DMS153 (cell line): ENCODE measurements around the gene SMIM24.

Source experiments
- DNase-seq: peaks from one replicate; lab custom pipeline; 2025; lab: John Stamatoyannopoulos, UW

The SMIM24 gene

GRCh38 chr19:3497757-3498520, 17.6 kb upstream of the SMIM24 start:
- no peak for DNase-seq

GRCh38 chr19:3496392-3497273, 16.3 kb upstream of the SMIM24 start:
- no peak for DNase-seq

GRCh38 chr19:3494559-3494958, 14.2 kb upstream of the SMIM24 start:
- DNase-seq, result no peak

GRCh38 chr19:3494051-3494450, 13.7 kb upstream of the SMIM24 start:
- no peak for DNase-seq

- no peak for DNase-seq
These were observed 13.3 kb upstream of the SMIM24 start for GRCh38 chr19:3493651-3494050.

GRCh38 chr19:3492919-3493318, 12.6 kb upstream of the SMIM24 start:
- DNase-seq, result no peak

GRCh38 chr19:3492131-3492839, 12.0 kb upstream of the SMIM24 start:
- DNase-seq, result no peak

GRCh38 chr19:3491396-3492119, 11.2 kb upstream of the SMIM24 start:
- no peak for DNase-seq

- DNase-seq, result no peak
These were observed 2.9 kb upstream of the SMIM24 start, which contains the start of gene SMIM44 for GRCh38 chr19:3483226-3483628. SMIM44 (minus strand) TSS chr19:3483441; CDS start chr19:3483403, 38 bp downstream.

GRCh38 chr19:3482507-3483225, 2.3 kb upstream of the SMIM24 start:
- DNase-seq, result no peak

- no peak for DNase-seq
These were observed 1.1 kb upstream of the SMIM24 start for GRCh38 chr19:3481241-3482090.

- peak; percentile 38 for DNase-seq
These were observed 500 bp downstream of the SMIM24 start for GRCh38 chr19:3479834-3480215.

GRCh38 chr19:3479177-3479833, 1.0 kb downstream of the SMIM24 start:
- DNase-seq, result no peak

- DNase-seq, result no peak
These were observed 1.7 kb downstream of the SMIM24 start for GRCh38 chr19:3478409-3479176.

GRCh38 chr19:3477951-3478350, 2.4 kb downstream of the SMIM24 start:
- no peak for DNase-seq

GRCh38 chr19:3477506-3477905, 2.8 kb downstream of the SMIM24 start:
- no peak for DNase-seq

GRCh38 chr19:3476830-3477229, 3.5 kb downstream of the SMIM24 start:
- no peak for DNase-seq

- no peak for DNase-seq
These were observed 4.9 kb downstream of the SMIM24 start for GRCh38 chr19:3475449-3475848.

GRCh38 chr19:3474614-3475013, 5.7 kb downstream of the SMIM24 start:
- no peak for DNase-seq
